Measurements from ENCODE around the gene FGA. TPM values are rescaled to one million over a fixed set of nuclear protein-coding genes. Genes with fewer than 3 reads are reported as not detected.

The FGA gene
- total and polyA plus RNA-seq, 10 of the 15 experiments (the other 5 are each of a cell fraction or from before 2014, with no cell fraction given): 3.6 TPM; not detected in 9

DNA sequence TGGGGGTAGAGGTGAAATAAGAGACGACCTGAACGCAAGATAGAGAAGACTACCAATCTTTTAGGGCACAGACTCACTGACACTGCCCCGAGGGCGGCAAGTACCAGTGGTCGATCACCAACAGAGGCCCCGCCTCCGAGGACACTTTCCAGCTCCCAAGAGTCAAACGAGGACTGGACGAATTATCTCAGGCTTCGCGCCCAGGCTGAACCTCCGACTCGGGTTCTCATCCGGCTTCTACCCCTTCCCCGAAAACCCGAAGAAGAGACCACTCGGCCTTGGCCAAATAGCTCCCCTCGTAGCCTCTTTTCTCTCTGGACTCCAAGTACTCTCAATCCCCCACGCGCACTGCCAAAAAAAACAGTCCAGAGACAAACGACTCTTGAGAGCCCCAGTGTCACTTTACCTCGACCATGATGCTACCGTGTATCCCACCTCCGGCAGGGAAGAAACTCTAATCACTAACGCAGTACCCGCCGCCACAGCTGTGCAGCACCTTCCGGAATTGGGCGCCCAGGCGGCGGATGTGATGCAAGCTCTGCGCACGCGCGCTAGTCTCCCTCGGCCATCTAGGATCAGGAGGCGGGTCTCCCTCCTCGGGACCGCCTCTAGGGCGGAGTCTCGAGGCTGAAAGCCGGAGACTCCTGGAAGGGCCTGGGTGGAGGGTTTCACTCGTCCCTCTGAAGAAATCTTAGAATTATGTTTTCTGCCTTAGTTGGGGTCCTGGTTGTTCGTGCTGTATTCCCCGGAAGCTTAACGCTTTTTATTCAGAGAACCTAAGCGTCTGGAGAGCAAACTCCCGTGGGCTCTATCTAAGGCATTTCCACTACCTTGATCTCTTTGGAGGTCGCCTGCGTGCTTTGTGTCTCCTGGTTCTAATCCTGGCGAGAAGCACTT lies 40.4 kb downstream of the FGA start, which contains the start of gene PLRG1 (continued):
- TF ChIP-seq BCLAF1 (IDR thresholded peaks at IDR 0.05) (no peak), ZNF592 (IDR thresholded peaks at IDR 0.05) (no peak), POLR2AphosphoS2 (IDR thresholded peaks at IDR 0.05; ENCODE audit: low read depth, low read length) (peak; percentile 84), ZNF24 (IDR thresholded peaks at IDR 0.05) (0 out of 2 replicates have a peak, but pooled peaks have one; percentile 17), MEF2A (IDR thresholded peaks at IDR 0.05; ENCODE audit: insufficient read depth, low read depth, low read length) (no peak), SPI1 (IDR thresholded peaks at IDR 0.05; ENCODE audit: borderline replicate concordance, insufficient read depth, low read depth, low read length) (no peak), KAT2A (conservative IDR thresholded peaks at IDR 0.05; ENCODE audit: control insufficient read depth, low read depth, low read length) (no peak), CHD2 (IDR thresholded peaks at IDR 0.05; ENCODE audit: borderline replicate concordance, low read depth, low read length) (no peak), CBFB (IDR thresholded peaks at IDR 0.05; ENCODE audit: low read depth) (no peak), SIX5 (IDR thresholded peaks at IDR 0.05; ENCODE audit: low read depth, low read length, severe bottlenecking) (peak; percentile 33), MXI1 (IDR thresholded peaks at IDR 0.05; ENCODE audit: low read depth, low read length) (peak; percentile 80), EP300 (IDR thresholded peaks at IDR 0.05; ENCODE audit: borderline replicate concordance in 1 of 2, control insufficient read depth in 1 of 2, low read depth in 2 of 2, low read length in 2 of 2) (no peak), CBX5 (IDR thresholded peaks at IDR 0.05; ENCODE audit: low read depth) (no peak)
- TF ChIP-seq, protein P1, sequence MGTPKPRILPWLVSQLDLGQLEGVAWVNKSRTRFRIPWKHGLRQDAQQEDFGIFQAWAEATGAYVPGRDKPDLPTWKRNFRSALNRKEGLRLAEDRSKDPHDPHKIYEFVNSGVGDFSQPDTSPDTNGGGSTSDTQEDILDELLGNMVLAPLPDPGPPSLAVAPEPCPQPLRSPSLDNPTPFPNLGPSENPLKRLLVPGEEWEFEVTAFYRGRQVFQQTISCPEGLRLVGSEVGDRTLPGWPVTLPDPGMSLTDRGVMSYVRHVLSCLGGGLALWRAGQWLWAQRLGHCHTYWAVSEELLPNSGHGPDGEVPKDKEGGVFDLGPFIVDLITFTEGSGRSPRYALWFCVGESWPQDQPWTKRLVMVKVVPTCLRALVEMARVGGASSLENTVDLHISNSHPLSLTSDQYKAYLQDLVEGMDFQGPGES (IDR thresholded peaks at IDR 0.05): no peak
- TF ChIP-seq, protein P2, sequence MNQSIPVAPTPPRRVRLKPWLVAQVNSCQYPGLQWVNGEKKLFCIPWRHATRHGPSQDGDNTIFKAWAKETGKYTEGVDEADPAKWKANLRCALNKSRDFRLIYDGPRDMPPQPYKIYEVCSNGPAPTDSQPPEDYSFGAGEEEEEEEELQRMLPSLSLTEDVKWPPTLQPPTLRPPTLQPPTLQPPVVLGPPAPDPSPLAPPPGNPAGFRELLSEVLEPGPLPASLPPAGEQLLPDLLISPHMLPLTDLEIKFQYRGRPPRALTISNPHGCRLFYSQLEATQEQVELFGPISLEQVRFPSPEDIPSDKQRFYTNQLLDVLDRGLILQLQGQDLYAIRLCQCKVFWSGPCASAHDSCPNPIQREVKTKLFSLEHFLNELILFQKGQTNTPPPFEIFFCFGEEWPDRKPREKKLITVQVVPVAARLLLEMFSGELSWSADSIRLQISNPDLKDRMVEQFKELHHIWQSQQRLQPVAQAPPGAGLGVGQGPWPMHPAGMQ (IDR thresholded peaks at IDR 0.05; ENCODE audit: borderline replicate concordance): no peak
- TF ChIP-seq, protein P3, sequence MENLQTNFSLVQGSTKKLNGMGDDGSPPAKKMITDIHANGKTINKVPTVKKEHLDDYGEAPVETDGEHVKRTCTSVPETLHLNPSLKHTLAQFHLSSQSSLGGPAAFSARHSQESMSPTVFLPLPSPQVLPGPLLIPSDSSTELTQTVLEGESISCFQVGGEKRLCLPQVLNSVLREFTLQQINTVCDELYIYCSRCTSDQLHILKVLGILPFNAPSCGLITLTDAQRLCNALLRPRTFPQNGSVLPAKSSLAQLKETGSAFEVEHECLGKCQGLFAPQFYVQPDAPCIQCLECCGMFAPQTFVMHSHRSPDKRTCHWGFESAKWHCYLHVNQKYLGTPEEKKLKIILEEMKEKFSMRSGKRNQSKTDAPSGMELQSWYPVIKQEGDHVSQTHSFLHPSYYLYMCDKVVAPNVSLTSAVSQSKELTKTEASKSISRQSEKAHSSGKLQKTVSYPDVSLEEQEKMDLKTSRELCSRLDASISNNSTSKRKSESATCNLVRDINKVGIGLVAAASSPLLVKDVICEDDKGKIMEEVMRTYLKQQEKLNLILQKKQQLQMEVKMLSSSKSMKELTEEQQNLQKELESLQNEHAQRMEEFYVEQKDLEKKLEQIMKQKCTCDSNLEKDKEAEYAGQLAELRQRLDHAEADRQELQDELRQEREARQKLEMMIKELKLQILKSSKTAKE (IDR thresholded peaks at IDR 0.05; ENCODE audit: low read depth, poor library complexity, severe bottlenecking): no peak

Measured in GM12878 (cell line).